ENCODE measurements around the gene ELMO1. TPM values are rescaled to one million over a fixed set of nuclear protein-coding genes. Genes with fewer than 3 reads are reported as not detected.

ELMO1 gene
- total and polyA plus RNA-seq, 10 of the 15 experiments (the other 5 are each of a cell fraction or from before 2014, with no cell fraction given): 22.6 to 85.9 (median 56.6) TPM

- in situ Hi-C loops (cut with MboI) (no loop called here), intact Hi-C loops (cut with micrococcal nuclease; ENCODE audit: unreplicated experiment) (no loop called here)
- CTCF ChIA-PET: interaction anchor here (1.0 to 1.7 kb wide), 4 partner anchors 27 to 177 kb away, joined by 3 to 8 read pairs (median 4); no protein-coding TSS in a partner anchor
- H3K79me2 ChIP-seq (ENCODE audit: control insufficient read depth, insufficient read depth, low read length): peaks cover 2% of the 10 kb centered on the region
- no peak overlapping the region; the same call in 1 of the 2 replicates for H3K27ac ChIP-seq (ENCODE audit: control insufficient read depth, insufficient read depth)
- peaks cover 5% of the 10 kb centered on the region; the same call in 1 of the 2 replicates for H3K4me1 ChIP-seq (ENCODE audit: control insufficient read depth, insufficient read depth, low read length)
- H2AFZ ChIP-seq (ENCODE audit: control insufficient read depth, low read depth, low read length): no peak overlapping the region
- H3K9ac ChIP-seq (ENCODE audit: control insufficient read depth, insufficient read depth, low read length): no peak overlapping the region
- no peak overlapping the region for H3K4me3 ChIP-seq
- SMC1A ChIA-PET (ENCODE audit: uncharacterized antibody, unreplicated experiment): interaction anchor here (0.7 to 1.5 kb wide), 3 partner anchors 10 to 34 kb away, joined by 3 to 4 read pairs (median 3); no protein-coding TSS in a partner anchor
- H3K27me3 ChIP-seq (replicated peaks in 1 of 2; ENCODE audit: control insufficient read depth in 2 of 2, insufficient read depth in 2 of 2, low read length in 1 of 2): no peaks in the 10 kb centered on the region
- BruUV-seq (replicated peaks): no TSS peak
- no peak for DNase-seq (ENCODE audit: low read depth, low spot score)
- TF ChIP-seq MAX (IDR thresholded peaks at IDR 0.05; ENCODE audit: low read depth, low read length): no peak
- TF ChIP-seq CHD2 (IDR thresholded peaks at IDR 0.05; ENCODE audit: borderline replicate concordance, low read depth, low read length): no peak
- peak; percentile 58; the same call in 1 of the 2 replicates for TF ChIP-seq NFYB (IDR thresholded peaks at IDR 0.05; ENCODE audit: insufficient read depth, low read depth, low read length)
- H4K20me1 ChIP-seq (ENCODE audit: control insufficient read depth, insufficient read depth): no peaks in the 10 kb centered on the region
- RAD21 ChIA-PET (ENCODE audit: unreplicated experiment): no interaction called here
- no peak for FAIRE-seq
- WGBS (ENCODE audit: insufficient coverage, insufficient replicate concordance, low lambda C conversion rate, missing lambda C conversion rate): 61% methylated on average over 2 of the region's 2 CpGs
- peaks cover 3 to 4% of the 10 kb centered on the region in 2 experiments for H3K36me3 ChIP-seq (ENCODE audit: control insufficient read depth in 2 of 2, insufficient read depth in 2 of 2, low read length in 1 of 2)
- no peaks in the 10 kb centered on the region; the same call in 2 of the 3 replicates for H3K9me3 ChIP-seq (replicated peaks; ENCODE audit: control insufficient read depth, insufficient read depth, low read length)
- ATAC-seq: peak; percentile 51
- POLR2A ChIA-PET: no interaction called here
- no peak overlapping the region for H3K4me2 ChIP-seq (ENCODE audit: control insufficient read depth, insufficient read depth)
Observed at GRCh38 chr7:37318541-37318940, 130.1 kb downstream of the ELMO1 start.

- in situ Hi-C loops (cut with MboI): no loop called here
- no TSS peak for BruUV-seq (replicated peaks)
- H3K4me3 ChIP-seq: no peak overlapping the region
- H4K20me1 ChIP-seq (ENCODE audit: control insufficient read depth, insufficient read depth): no peaks in the 10 kb centered on the region
- no peak for ATAC-seq
- RAD21 ChIA-PET (ENCODE audit: unreplicated experiment): no interaction called here
- SMC1A ChIA-PET (ENCODE audit: uncharacterized antibody, unreplicated experiment): interaction anchor here (0.9 kb wide), 1 partner anchor 26 kb away, joined by 3 read pairs; no protein-coding TSS in a partner anchor
- H2AFZ ChIP-seq (ENCODE audit: control insufficient read depth, low read depth, low read length): peak overlapping the region; percentile 20; the same call in 1 of the 2 replicates
- peaks cover 2% of the 10 kb centered on the region for H3K79me2 ChIP-seq (ENCODE audit: control insufficient read depth, insufficient read depth, low read length)
- no peak overlapping the region for H3K4me2 ChIP-seq (ENCODE audit: control insufficient read depth, insufficient read depth)
- H3K9me3 ChIP-seq (replicated peaks; ENCODE audit: control insufficient read depth, insufficient read depth, low read length): no peaks in the 10 kb centered on the region; the same call in 2 of the 3 replicates
- no peak overlapping the region for H3K9ac ChIP-seq (ENCODE audit: control insufficient read depth, insufficient read depth, low read length)
- no peaks in the 10 kb centered on the region for H3K27me3 ChIP-seq (replicated peaks in 1 of 2; ENCODE audit: control insufficient read depth in 2 of 2, insufficient read depth in 2 of 2, low read length in 1 of 2)
- H3K27ac ChIP-seq (ENCODE audit: control insufficient read depth, insufficient read depth): no peak overlapping the region
- WGBS (ENCODE audit: insufficient coverage, insufficient replicate concordance, low lambda C conversion rate, missing lambda C conversion rate): 49% methylated on average over 5 of the region's 5 CpGs
- peaks cover 4 to 13% of the 10 kb centered on the region in 2 experiments for H3K36me3 ChIP-seq (ENCODE audit: control insufficient read depth in 2 of 2, insufficient read depth in 2 of 2, low read length in 1 of 2)
- intact Hi-C loops (cut with micrococcal nuclease; ENCODE audit: unreplicated experiment): no loop called here
- POLR2A ChIA-PET: interaction anchor here (0.5 to 1.0 kb wide), 2 partner anchors 11 to 28 kb away, joined by 4 read pairs; no protein-coding TSS in a partner anchor
- DNase-seq (ENCODE audit: low read depth, low spot score): no peak
- peaks cover 7% of the 10 kb centered on the region for H3K4me1 ChIP-seq (ENCODE audit: control insufficient read depth, insufficient read depth, low read length)
- CTCF ChIA-PET: interaction anchor here (0.6 to 1.2 kb wide), 4 partner anchors 10 to 33 kb away, joined by 3 read pairs; no protein-coding TSS in a partner anchor
- FAIRE-seq: no peak
- TF ChIP-seq ATF2 (IDR thresholded peaks at IDR 0.05; ENCODE audit: low read length): no peak
- TF ChIP-seq MTA3 (IDR thresholded peaks at IDR 0.05; ENCODE audit: borderline replicate concordance, low read length): no peak
- TF ChIP-seq MXI1 (IDR thresholded peaks at IDR 0.05; ENCODE audit: low read depth, low read length): no peak
- peak; percentile 33; the same call in 1 of the 2 replicates for TF ChIP-seq PKNOX1 (IDR thresholded peaks at IDR 0.05)
- no peak for TF ChIP-seq CREM (IDR thresholded peaks at IDR 0.05; ENCODE audit: low read depth)
- no peak for TF ChIP-seq SMAD5 (IDR thresholded peaks at IDR 0.05; ENCODE audit: low read depth)
Observed at GRCh38 chr7:37315772-37316715, 132.6 kb downstream of the ELMO1 start.

All from GM12878 (cell line).